CD4-positive, alpha-beta T cell treated with Interleukin-4 for 4 hours (primary cell): ENCODE measurements around the gene KRAS.
"Not testable (repeated sequence)": the region's sequence is repeated elsewhere in the genome, so short reads cannot be mapped to it uniquely, and the experiment has no call there.

Experiments
- DNase-seq: peaks from one replicate; pipeline ENCODE4 v3.0.0-alpha.2; 2020

Gene KRAS

DNA sequence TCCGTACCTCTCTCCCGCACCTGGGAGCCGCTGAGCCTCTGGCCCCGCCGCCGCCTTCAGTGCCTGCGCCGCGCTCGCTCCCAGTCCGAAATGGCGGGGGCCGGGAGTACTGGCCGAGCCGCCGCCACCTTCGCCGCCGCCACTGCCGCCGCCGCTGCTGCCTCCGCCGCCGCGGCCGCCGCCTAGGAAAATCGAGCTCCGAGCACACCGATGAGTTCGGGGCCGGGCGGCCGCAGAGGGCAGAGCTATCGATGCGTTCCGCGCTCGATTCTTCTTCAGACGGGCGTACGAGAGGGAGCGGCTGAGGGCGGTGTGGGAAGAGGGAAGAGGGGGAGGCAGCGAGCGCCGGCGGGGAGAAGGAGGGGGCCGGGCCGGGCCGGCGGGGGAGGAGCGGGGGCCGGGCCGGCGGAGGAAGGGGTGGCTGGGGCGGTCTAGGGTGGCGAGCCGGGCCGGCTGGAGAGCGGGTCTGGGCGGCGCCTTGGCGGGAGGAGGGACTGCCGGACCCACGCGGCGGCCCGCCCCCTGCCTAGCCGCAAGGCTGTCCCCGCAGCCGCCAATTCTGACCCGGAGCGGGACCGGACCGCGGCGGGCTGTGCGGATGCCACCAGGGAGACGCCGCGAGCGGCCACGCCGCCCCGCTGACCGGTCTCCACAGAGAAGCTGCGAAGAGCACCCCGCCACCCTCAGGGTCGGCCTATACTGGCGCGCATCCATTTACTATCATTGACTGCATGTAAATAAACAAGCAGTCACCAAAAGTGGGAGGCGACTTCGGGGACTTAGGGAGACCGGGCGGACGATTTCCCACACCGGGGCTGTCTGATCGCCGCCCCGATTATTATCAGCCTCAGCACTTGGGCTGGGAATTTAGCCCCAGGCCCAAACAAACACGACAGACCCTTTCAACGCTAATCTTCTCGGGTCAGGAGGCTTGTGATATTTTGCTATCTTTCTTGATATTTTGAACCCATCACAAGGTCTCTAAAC lies at the start of gene KRAS:
Gene KRAS, minus strand, starts transcription at position 186 of the 987 bp plus-strand sequence.
- DNase-seq = peak; percentile 94

DNA sequence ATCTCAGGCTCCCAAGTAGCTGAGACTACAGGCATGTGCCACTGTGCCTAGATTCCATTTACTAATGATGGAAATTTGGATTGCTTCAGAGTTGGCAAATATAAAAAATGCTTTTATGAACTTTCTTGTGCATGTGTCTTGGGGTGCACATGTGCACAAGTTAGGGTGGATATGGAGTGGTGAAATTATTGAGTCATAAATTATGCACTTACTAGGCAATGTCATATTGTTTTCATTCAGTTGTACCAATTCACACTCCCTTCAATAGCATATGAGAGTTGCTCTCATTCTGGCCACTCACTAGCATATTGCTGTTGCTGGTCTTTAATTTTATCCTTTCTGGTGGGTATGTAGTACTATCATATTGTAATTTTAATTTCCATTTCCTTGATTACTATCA lies 45.7 kb upstream of the KRAS start:
- no peak for DNase-seq

DNA sequence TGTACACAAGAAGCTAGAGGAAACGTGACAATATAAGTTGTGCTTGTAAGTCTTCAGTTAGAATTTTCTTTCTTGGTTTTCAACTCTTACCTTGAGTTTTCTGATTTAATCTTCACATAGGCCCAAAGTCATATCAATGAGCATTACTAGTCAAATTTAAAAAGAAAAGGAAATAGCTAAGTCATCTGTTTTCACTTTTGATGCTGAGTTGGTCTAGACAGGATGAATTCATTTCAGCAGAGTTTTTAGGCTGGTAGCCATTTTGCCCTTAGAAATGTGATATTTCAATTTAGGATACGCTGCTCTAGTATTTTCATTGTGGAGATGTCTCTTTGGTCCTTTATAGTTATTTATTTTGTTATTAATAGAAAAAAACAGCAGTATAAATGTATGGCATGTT lies 44.6 kb upstream of the KRAS start:
- no peak for DNase-seq

DNA sequence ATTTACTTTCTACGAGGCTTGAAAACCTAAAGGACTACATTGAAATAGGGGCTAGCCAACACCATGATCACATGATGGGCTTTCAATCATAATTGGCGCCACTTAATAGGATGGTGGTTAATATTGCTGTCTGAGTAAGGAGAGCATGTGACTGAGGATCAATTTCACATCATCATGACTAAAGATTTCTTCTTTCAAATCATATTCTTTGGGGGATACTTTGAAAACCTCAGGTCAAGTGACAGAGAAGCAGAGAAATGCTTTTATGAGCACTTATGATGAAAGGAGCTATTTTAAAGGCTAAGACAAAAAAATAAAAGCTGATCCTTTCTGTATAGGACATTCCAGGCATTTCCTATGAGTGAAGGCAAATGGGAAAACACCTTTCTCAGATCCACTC lies 42.9 kb upstream of the KRAS start:
- DNase-seq = no peak

DNA sequence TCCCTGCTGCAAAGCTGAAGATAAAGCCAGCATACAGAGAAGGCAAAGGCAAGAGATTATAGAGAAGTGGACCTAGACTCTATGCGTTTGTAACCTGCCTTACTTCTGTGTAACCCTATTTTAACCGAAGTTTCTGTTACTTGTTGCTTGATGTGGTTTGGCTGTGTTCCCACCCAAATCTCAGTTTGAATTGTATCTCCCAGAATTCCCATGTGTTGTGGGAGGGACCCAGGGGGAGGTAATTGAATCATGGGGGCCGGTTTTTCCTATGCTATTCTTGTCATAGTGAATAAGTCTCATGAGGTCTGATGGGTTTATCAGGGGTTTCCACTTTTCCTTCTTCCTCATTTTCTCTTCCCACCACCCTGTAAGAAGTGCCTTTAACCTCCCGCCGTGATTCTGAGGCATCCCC lies 42.1 kb upstream of the KRAS start:
- DNase-seq = not testable (repeated sequence)

DNA sequence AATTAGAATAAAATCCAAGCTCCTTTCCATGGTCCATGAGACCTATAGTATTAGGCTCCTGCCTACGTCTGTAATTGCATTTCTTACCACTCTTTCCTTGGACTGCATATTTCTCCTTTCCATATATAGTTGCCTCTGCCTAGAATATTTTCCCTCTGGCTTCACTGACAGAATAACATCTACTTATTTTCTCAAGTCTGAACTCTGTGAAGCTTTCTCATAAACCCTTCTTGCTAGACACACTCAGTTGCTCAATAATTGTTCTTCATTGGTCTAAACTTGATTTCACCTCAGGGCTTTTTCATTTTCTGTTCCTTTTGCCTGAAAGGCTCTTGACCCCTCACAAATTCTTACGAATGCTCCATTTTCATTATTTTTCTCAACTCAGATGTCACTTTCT lies 36.9 kb upstream of the KRAS start:
- DNase-seq = no peak

DNA sequence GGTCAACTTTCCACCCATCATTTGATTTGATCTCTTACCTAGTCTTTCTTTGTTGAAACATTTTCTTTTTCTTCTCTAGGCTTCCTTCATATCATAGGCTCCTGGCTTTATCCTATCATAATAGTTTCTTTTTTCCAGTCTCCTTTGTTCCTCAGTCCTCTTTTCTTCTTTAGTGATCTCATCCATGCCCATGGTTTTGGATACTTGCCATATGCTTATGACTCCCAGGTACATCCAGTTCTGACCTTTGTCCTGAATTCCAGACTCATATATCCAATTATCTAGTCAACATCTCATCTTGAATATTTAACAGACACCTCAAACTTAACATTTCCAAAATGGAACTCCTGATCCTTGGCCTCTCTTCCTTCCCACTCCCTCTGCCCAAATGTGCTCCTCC lies 36.1 kb upstream of the KRAS start:
- DNase-seq = no peak

DNA sequence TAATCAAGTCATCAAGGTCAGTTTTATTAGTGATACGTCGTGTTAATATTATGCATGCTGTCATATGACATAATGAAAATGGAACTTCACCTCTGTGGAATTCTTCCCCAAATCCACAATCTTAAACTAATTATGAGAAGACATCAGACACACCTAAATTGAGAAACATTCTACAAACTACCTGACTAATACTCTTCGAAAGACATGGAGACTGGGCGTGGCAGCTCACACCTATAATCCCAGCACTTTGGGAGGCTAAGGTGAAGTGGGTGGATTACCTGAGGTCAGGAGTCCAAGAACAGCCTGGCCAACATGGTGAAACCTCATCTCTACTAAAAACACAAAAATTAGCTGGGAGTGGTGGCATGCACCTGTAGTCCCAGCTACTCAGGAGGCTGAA lies 33.3 kb upstream of the KRAS start:
- DNase-seq = no peak

DNA sequence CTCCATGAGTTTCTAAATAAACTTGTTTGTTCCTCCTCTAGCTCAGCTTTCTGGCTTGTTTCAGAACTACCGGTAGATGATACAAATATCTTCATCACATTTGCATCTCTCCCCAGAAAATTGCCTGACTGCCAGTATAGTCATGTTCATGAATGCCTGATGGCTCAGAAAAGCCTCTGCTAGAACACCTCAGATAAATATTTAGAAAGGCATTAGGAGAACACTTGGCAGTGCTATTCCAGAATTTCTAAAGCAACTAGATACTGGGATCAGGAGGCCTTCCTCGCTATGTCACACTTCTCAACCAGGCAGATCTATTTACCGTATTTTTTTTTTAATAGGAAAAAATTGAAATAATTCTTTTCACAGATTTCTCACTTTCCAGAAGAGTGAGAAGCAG lies 32.3 kb upstream of the KRAS start:
- no peak for DNase-seq

DNA sequence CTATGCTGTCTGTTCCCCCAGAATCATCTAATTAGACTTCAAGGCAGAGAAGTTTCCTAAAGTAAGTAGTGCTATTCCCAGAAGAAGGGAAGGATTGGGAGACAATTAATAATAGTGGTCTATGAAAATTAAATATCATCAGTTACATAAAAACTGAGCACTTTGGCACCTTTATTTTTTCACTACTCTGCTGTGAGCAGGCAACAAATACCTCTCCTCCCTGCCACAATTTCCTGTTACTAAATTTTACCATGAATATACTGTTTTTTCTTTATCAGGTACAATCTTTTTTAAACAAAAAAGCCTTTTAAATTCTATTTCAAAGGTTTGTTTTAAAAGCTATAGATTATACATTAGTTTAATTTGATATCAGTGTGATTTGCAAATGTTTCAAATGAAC lies 29.4 kb upstream of the KRAS start:
- peak; percentile 24 for DNase-seq

DNA sequence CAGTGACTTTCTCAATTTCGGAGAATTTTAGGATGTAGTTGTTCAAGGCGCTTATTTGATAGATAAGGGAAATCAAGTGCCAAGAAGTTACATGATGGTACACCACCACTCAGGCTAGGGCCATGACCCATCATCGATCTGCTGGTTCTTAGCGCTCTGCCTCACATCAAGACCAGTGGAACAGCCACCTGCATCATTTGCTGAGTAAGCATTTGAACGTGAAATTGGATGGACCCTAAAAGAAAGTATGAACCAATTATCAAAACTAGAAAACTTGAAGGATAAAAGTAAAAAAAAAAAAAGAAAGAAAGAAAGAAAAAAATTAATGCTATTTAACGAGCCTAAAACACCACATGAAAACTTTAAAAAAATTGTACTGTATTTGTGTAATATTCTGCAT lies 27.5 kb upstream of the KRAS start:
- DNase-seq = no peak

DNA sequence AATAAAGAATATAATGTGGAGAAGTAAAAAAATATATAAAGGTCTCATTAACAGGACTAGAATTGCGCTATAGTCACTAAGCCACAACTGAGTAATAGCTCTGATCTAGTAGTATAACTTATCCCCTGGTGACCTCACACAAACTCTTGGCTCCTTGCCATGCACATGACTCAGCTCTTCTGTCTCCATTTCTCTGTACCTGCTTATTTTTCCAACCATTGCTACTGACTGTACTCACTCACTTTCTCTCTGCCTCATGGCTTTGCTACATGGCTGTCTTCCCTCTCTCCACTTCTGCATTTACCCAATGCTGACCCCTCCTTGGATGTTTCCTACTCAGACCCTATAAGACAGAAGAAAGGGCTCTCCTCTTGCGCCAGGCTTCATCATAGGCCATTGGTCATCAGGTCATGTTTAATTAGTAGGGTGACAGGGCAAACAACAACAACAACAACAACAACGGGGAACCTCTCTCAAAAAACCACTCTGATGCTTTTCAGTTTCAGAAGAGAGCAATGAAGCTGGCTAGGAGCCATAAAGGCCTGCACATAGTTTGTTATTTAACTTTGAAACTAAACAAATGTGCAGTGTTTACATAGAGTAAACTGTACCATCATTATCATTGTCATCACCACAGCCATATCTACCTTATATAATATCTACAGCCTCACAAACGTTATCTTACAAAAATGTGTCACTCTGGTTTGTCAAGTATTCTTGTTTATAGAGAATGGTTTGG lies 25.6 kb upstream of the KRAS start:
- peak; percentile 37 for DNase-seq

DNA sequence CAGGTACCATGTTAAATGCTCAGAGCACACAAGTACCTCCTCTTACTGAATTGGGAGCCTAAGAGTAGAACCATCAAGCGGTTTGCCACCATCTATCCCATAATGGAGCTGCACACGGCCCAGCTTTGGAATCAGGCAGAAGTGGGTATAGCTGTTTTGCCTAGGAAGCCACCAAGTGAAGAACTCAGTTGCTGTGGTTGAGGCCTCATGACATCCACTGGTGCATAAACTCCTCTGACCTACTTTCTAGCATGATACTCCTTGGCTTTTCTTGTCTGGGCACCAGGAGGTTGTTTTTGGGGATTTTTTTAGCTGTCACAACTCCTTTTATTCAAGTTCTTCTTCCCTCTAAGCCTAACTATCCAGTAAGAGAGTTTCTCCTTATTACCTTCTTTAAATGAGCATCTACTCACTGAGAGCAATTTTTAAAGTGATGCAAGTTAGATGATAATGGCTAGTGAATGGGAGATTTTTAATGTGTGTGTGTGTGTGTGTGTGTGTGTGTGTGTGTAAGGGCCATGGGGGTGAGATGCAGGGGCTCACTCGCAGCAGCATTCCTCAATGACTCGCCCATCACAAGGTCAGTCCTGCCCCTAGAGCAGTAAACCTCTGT lies 20.9 kb upstream of the KRAS start:
- no peak for DNase-seq

DNA sequence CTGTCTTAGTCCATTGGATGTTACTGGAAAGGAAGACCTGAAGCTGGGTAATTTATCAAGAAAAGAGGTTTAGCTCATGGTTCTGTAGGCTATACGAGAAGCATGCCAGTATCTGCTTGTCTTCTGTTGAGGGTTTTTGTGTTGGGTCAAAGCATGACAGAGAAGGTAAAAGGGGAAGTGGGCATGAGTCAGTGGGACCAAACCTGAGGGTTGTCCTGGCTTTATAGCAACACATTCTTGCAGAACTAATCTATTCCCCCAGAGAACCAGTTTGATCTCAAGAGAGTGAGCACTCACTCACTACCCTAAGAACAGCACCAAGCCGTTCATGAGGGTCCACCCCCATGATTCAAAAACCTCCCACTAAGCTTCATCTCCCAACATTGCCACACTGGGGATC lies 19.0 kb upstream of the KRAS start:
- no peak for DNase-seq

DNA sequence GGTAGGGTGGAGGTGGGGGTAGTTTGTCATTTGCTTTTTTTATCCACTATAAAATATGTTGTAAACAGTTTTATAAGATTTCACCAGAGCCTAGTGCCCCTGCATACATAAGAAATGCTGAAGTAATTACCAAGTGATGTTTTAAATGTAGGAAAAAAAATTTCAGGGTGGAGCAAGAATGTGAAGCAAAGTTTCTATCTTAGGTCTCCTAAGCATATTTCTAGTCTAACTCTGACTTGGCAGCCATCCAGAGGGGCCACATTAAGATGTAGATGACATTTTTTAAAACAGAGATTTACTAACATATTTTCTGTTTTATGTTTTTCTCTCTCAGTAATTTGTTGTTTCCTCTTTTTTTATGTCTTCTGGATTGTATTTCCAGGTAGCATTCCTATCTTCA lies 15.8 kb upstream of the KRAS start:
- no peak for DNase-seq

DNA sequence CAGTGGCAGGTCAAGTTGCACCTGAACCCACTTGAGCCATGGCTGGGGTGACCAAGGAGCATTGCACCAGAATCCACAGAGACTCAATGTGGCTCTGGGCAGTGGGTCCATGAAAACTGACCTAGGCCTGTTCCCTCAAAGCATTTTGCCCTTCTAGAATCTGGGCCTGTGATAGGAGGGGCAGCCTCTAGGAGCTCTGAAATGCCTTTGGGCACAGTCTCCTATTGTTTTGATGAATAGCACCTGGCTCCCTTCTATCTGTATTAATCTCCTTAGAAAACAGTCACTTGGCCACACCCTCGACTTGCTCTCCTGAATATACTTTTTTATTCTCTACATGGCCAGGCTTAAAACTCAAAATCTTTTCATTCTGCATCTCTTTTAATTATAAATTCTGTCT lies 14.1 kb upstream of the KRAS start:
- DNase-seq = no peak

DNA sequence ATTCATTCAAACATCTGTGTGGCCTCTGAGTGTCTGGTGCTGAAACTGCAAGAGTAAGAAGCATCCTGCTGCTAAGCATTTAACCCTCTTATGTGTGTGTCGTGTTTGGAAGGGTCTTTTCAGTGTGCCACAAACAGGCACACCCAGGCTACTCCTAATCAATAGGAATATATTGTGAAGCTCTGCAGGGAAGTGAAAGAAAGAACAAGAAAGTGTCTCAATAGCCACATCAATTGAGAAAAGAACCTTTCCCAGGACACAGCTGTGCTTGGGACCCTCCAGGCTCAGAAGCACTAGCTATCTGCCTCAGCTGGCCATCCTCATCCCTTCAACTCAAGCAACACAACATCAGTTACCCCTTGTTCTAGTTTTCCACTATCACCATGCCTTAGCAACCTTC lies 13.4 kb upstream of the KRAS start:
- DNase-seq = no peak

DNA sequence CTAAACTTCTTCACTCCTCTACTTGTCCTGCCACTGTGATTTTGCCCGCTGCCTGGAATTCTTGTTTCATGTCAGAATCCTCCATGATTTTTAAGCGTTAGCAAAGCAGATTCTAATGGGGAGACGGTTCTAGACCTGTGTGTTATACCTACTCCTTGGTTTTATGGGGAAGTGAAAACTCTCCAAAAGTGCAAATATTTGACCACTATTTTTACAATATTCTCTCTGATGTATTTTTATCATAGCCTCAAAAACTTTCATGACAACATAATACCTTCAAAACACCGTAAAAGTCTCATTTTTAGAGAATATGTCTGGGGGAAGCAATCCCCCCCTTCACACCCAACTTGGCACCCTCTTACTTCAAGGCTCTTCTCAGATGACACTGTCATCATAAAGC lies 12.9 kb upstream of the KRAS start:
- DNase-seq = no peak

DNA sequence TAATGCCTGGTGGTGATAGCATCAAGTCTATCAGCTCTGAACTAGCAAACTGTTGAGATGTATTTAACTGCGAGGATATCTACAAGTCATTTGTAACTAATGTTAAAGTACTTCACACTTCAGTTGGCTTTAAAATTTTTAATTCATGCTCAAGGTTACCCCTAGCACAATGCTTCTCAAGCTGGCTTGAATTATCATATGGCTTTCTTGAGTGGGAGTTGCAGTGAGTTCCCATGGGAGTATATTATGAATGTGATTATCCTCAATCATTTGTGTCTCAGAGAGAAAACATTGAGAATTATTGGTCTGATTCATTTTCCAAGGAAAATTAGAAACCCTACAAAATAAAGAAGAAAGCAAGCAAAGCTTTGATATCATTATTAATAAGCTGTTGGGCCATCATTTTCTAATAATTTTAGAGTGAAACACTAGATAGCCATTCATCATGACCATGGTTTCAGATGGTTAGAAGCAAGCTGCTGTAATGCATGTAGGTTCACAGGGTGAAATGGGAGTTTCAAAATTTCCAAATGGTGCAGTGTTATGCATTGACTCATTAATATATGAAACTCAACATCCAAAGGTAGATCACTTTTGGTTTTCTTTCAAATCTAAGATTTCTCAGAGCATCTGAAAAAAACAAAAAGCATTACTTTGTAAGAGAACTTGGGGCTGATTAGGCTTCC lies 11.8 kb upstream of the KRAS start:
- no peak for DNase-seq

DNA sequence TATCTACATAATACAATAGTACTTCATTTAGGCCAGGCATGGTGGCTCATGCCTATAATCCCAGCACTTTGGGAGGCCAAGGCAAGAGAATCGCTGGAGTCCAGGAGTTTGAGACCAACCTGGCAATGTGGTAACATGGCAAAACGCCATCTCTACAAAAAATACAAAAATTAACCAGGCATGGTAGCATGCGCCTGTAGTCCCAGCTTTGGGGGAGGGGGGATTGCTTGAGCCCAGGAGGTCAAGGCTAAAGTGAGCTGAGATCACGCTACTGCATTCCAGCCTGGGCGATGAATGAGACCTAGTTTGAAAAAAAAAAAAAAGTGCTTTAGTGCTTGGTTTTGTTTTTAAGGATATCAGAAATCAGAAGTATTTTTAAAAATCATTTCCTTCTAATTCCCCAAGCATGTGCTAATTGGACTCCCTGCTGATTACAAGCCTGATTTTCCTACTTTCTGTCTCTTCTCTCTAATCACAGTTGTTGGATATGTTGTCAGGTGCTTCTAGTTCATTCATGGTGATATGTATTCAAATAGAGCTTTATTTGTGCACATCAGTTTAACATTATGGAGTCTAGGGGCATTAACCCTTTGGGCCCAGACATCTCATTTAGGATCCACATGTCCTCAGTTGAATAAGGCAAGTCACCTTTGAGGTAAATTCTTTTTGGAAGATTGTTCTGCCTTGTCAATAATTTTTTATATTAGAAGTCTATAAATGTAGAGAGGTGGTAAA lies 7.0 kb upstream of the KRAS start:
- no peak for DNase-seq

DNA sequence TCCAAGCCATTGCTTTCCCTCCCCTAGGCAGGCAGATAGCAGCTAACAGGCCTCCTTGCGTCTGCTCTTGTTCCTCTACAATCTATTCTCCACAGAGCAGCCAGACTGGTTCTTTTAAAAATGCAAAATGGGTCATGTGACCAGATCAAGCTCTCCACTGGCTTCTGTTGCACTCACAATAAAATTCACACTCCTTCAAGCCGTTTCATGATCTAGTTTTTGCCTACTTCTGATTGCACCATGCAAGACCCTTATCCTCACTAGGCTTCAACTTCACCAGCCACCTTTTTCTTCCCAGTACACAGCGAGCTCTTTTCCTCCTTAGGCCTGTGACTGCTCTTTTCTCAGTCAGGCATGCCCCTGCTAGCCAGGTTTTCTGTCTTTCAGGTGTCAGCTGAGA lies 6.1 kb upstream of the KRAS start:
- DNase-seq = no peak

DNA sequence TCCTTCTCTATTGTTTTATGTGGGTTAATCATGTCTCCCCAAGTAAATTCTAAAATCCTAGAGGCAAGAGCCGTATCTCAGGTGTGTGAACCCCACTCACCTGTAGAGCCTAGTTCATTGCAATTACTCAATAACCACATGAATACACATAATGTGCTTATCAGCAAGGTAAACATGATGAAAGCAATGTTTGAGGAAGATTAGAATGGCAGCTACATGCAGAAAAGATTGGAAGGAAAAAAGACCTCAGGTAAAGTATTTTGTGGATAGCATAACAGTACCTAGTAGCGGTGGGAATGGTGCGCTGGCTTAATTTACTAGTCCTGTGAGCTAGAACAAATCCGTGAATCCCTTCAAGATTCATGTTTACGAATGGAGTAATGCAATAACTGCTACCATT lies 5.3 kb upstream of the KRAS start:
- DNase-seq = no peak
